SK-N-SH (cell line): ENCODE results near the gene TRDN. TPM values are rescaled to one million over a fixed set of nuclear protein-coding genes. Genes with fewer than 3 reads are reported as not detected.

Experiments
- CTCF ChIA-PET: fragments of 300-600, 350-600 bp; formaldehyde crosslinking; extraction: SDS; loops from one replicate; lab custom pipeline; 2021; lab: Yijun Ruan, JAX
- POLR2A ChIA-PET: fragments of 350-600 bp; sonication (Branson Sonifier 250); formaldehyde crosslinking; extraction: SDS; loops from one replicate; lab custom pipeline; 2020; ENCODE audit warnings: antibody characterized with exemption, inconsistent platforms; lab: Yijun Ruan, JAX
- DNase-seq: peaks from one replicate; pipeline ENCODE4 v3.0.0; 2012
- H2AFZ ChIP-seq: fragments of 200-600 bp; sonication (generic); 2 replicates; pipeline ENCODE4 v1.8.1; 2016; ENCODE audit warnings: antibody characterized with exemption, mild to moderate bottlenecking, low read depth
- H3F3A ChIP-seq: fragments of 200-600 bp; sonication (generic); replicated peaks from 2 replicates; pipeline ENCODE3; 2016; ENCODE audit warnings: antibody characterized with exemption, mild to moderate bottlenecking; ENCODE audit not compliant: insufficient read depth
- H3K27ac ChIP-seq, 2 experiments: fragments of 200-500 bp in 1 of 2; fragments of 200-600 bp in 1 of 2; sonication (Bioruptor generic) in 1 of 2; sonication (generic), shearing (Covaris generic) in 1 of 2; 2 replicates each; pipeline versions ENCODE4 v1.5.1 to v1.6.1; 2014 to 2016; ENCODE audit warnings: low read depth in 2 of 2, inconsistent platforms in 1 of 2, low read length in 1 of 2, mild to moderate bottlenecking in 1 of 2, mixed read lengths in 1 of 2
- H3K27me3 ChIP-seq: fragments of 200-600 bp; sonication (generic), shearing (Covaris generic); 2 replicates; pipeline ENCODE4 v1.6.1; 2016; ENCODE audit warnings: mixed run types; ENCODE audit not compliant: insufficient read depth
- H3K36me3 ChIP-seq, 2 experiments: fragments of 200-500 bp in 1 of 2; fragments of 200-600 bp in 1 of 2; sonication (Bioruptor generic) in 1 of 2; sonication (generic) in 1 of 2; replicated peaks in 1 of 2; 2 replicates each; pipeline versions ENCODE3 to v1.5.1; 2014 to 2016; ENCODE audit warnings: low read length in 1 of 2, mild to moderate bottlenecking in 1 of 2; ENCODE audit not compliant: insufficient read depth in 2 of 2, control insufficient read depth in 1 of 2
- H3K4me1 ChIP-seq, 2 experiments: fragments of 200-500 bp in 1 of 2; fragments of 200-600 bp in 1 of 2; sonication (Bioruptor generic) in 1 of 2; sonication (generic), shearing (Covaris generic) in 1 of 2; 2 replicates each; pipeline versions ENCODE4 v1.5.1 to v1.6.1; 2014 to 2016; ENCODE audit warnings: low read depth in 1 of 2, low read length in 1 of 2, mixed run types in 1 of 2; ENCODE audit not compliant: insufficient read depth in 2 of 2, control insufficient read depth in 1 of 2
- H3K4me2 ChIP-seq: fragments of 200-600 bp; sonication (generic), shearing (Covaris generic); 2 replicates; pipeline ENCODE4 v1.6.1; 2017; ENCODE audit warnings: mixed run types
- H3K4me3 ChIP-seq, 2 experiments: fragments of 200-500 bp in 1 of 2; fragments of 200-600 bp in 1 of 2; sonication (Bioruptor generic) in 1 of 2; sonication (generic), shearing (Covaris generic) in 1 of 2; 2 replicates each; pipeline versions ENCODE4 v1.5.1 to v1.8.1; 2014 to 2016; ENCODE audit warnings: low read depth in 2 of 2, inconsistent platforms in 1 of 2, low read length in 1 of 2, mild to moderate bottlenecking in 1 of 2, mixed read lengths in 1 of 2, moderate library complexity in 1 of 2
- H3K79me2 ChIP-seq: fragments of 200-600 bp; sonication (generic); 2 replicates; pipeline ENCODE4 v1.8.1; 2017; ENCODE audit warnings: mild to moderate bottlenecking; ENCODE audit not compliant: insufficient read depth
- H3K9ac ChIP-seq: fragments of 200-600 bp; sonication (generic); 2 replicates; pipeline ENCODE4 v1.6.1; 2017; ENCODE audit warnings: mixed run types
- H3K9me2 ChIP-seq: fragments of 200-600 bp; sonication (generic); 2 replicates; pipeline ENCODE4 v1.6.1; 2017; ENCODE audit warnings: mixed run types
- H3K9me3 ChIP-seq: fragments of 200-600 bp; sonication (generic); 2 replicates; pipeline ENCODE4 v1.6.1; 2017; ENCODE audit warnings: mixed run types, mild to moderate bottlenecking, moderate library complexity
- H4K20me1 ChIP-seq: fragments of 200-600 bp; sonication (generic); 2 replicates; pipeline ENCODE4 v1.6.1; 2017; ENCODE audit warnings: mild to moderate bottlenecking, mixed run types; ENCODE audit not compliant: insufficient read depth
- CHD2 ChIP-seq: fragments of 150-350 bp; IDR thresholded peaks from 2 replicates; pipeline ENCODE4 v1.6.1; 2018; ENCODE audit warnings: low read length; ENCODE audit not compliant: partially characterized antibody
- ELF1 ChIP-seq: IDR thresholded peaks from 2 replicates; pipeline ENCODE4 v1.4.0; 2012
- EZH2phosphoT487 ChIP-seq: fragments of 200-600 bp; sonication (generic); IDR thresholded peaks from 2 replicates; pipeline ENCODE4 v1.6.1; 2017; ENCODE audit warnings: low read depth, mixed run types, mild to moderate bottlenecking, antibody characterized with exemption, moderate library complexity, borderline replicate concordance
- FOSL2 ChIP-seq: IDR thresholded peaks from 2 replicates; pipeline ENCODE4 v1.4.0; 2012; ENCODE audit warnings: low read depth, mild to moderate bottlenecking, moderate library complexity, borderline replicate concordance
- FOXJ3 ChIP-seq: sonication (generic); formaldehyde crosslinking; IDR thresholded peaks from 2 replicates; pipeline ENCODE4 v1.5.1; 2020; ENCODE audit warnings: mild to moderate bottlenecking, missing genetic modification reagents
- FOXM1 ChIP-seq: IDR thresholded peaks from 2 replicates; pipeline ENCODE4 v1.4.0; 2012; ENCODE audit warnings: low read depth, mild to moderate bottlenecking
- GATA2 ChIP-seq: sonication (generic); formaldehyde crosslinking; IDR thresholded peaks from 2 replicates; pipeline ENCODE4 v1.5.0; 2020; ENCODE audit warnings: mild to moderate bottlenecking, missing genetic modification reagents
- JUND ChIP-seq: IDR thresholded peaks from 2 replicates; pipeline ENCODE4 v1.4.0; 2012
- MEF2A ChIP-seq: IDR thresholded peaks from 2 replicates; pipeline ENCODE4 v1.4.0; 2012; ENCODE audit warnings: low read depth, borderline replicate concordance
- NFIC ChIP-seq: IDR thresholded peaks from 2 replicates; pipeline ENCODE4 v1.4.0; 2012; ENCODE audit warnings: borderline replicate concordance
- POLR2AphosphoS5 ChIP-seq: IDR thresholded peaks from 2 replicates; pipeline ENCODE4 v1.6.1; 2012; ENCODE audit warnings: low read depth, low read length
- RCOR1 ChIP-seq: fragments of 150-350 bp; IDR thresholded peaks from 2 replicates; pipeline ENCODE4 v1.6.1; 2017; ENCODE audit warnings: antibody characterized with exemption, low read length
- RFX5 ChIP-seq: IDR thresholded peaks from 2 replicates; pipeline ENCODE4 v1.6.1; 2012; ENCODE audit warnings: mild to moderate bottlenecking, improper control_type of control experiment, low read length
- RXRA ChIP-seq: IDR thresholded peaks from 2 replicates; pipeline ENCODE4 v1.4.0; 2012; ENCODE audit warnings: low read depth, mild to moderate bottlenecking, borderline replicate concordance
- SIN3A ChIP-seq: IDR thresholded peaks from 2 replicates; pipeline ENCODE4 v1.6.1; 2012; ENCODE audit warnings: low read depth, mild to moderate bottlenecking, low read length, moderate library complexity, borderline replicate concordance
- SMC3 ChIP-seq: IDR thresholded peaks from 2 replicates; pipeline ENCODE4 v1.6.1; 2012; ENCODE audit warnings: low read depth, low read length, improper control_type of control experiment
- WGBS: methylation state at CpG from one replicate; pipeline ENCODE4 v1.1.6; 2017; ENCODE audit warnings: low lambda C conversion rate; 5-methylcytosine and 5-hydroxymethylcytosine counted together
- polyA plus RNA-seq, 3 experiments: library from polyadenylated mRNA; depleted of rRNA; stranded (reverse); fragments of >200 nt; gene quantifications; 2 replicates each; pipeline ENCODE4 v1.2.3, GENCODE V29; 2012
- TF ChIP-seq, protein P1 (sequence below): fragments of 150-350 bp; IDR thresholded peaks from 2 replicates; pipeline ENCODE4 v1.6.1; 2017; ENCODE audit warnings: antibody characterized with exemption, low read length, low read depth, borderline replicate concordance
- TF ChIP-seq, protein P2 (sequence below): IDR thresholded peaks from 2 replicates; pipeline ENCODE4 v1.4.0; 2012; ENCODE audit warnings: low read depth, borderline replicate concordance
- TF ChIP-seq, protein P3 (sequence below): IDR thresholded peaks from 2 replicates; pipeline ENCODE4 v1.4.0; 2012; ENCODE audit warnings: low read depth

Gene TRDN
- polyA plus RNA-seq, 1 of the 3 experiments (the other 2 are of a cell fraction) = not detected

DNA sequence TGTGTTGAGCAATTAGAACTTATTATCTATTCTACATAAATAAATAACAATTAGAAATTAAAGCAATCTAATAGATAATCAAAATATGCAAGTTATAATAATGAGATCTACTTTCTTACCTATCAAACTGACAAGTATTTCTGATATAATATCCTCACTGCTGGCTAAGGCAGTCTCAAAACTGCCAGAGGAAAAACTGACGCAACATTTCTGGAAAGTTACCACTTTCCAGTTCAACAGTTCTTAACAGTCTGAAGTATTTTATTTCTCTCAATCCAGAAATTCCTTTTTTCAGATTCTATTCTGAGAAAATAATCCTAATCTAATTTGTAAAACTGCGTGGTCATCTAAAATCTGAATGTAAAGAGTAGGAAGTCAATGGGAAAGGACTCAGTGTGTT lies 121.0 kb downstream of the TRDN start:
- H3F3A ChIP-seq = no peaks in the 10 kb centered on the region
- H3K79me2 ChIP-seq = no peaks in the 10 kb centered on the region
- TF ChIP-seq MEF2A (no peak), NFIC (no peak), CHD2 (no peak), RCOR1 (no peak), GATA2 (no peak), JUND (no peak), SMC3 (no peak), FOXJ3 (CRISPR knock-in tag) (no peak), RXRA (no peak), POLR2AphosphoS5 (no peak)
- TF ChIP-seq, protein P1, sequence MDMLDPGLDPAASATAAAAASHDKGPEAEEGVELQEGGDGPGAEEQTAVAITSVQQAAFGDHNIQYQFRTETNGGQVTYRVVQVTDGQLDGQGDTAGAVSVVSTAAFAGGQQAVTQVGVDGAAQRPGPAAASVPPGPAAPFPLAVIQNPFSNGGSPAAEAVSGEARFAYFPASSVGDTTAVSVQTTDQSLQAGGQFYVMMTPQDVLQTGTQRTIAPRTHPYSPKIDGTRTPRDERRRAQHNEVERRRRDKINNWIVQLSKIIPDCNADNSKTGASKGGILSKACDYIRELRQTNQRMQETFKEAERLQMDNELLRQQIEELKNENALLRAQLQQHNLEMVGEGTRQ = no peak
- no peak overlapping the region for H3K4me3 ChIP-seq
- no peaks in the 10 kb centered on the region for H4K20me1 ChIP-seq
- peaks cover 0 to 3% of the 10 kb centered on the region in 2 experiments; a peak in 1 of 4 replicates for H3K4me1 ChIP-seq
- DNase-seq = no peak
- H3K9ac ChIP-seq = no peak overlapping the region
- ChIA-PET POLR2A (no interaction called here), CTCF (no interaction called here)
- H3K4me2 ChIP-seq = no peak overlapping the region
- H3K36me3 ChIP-seq = no peaks in the 10 kb centered on the region
- WGBS = 29% methylated on average over 2 of the region's 2 CpGs
- no peaks in the 10 kb centered on the region for H3K27me3 ChIP-seq
- no peak overlapping the region for H3K27ac ChIP-seq
- no peaks in the 10 kb centered on the region for H3K9me2 ChIP-seq
- no peaks in the 10 kb centered on the region for H3K9me3 ChIP-seq
- no peak overlapping the region for H2AFZ ChIP-seq

DNA sequence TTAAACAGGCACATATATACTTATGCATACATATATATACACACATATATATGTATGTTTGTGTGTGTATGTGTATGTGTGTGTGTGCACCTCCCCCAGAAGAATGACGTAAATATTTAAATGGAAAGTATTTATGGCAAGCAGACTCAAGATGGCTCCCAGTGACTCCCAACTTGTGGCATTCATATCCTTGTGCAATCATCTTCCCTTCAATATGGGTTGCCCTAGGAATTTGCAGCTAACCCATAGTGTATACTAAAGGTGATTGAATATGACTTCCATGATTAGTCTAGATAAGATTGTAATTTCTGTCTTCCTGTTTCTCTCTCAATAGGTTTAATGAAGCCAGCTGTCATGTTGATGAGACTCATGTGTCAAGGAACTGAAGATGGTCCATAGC lies 127.6 kb downstream of the TRDN start:
- no peaks in the 10 kb centered on the region for H3K36me3 ChIP-seq
- no peaks in the 10 kb centered on the region for H3K9me3 ChIP-seq
- H3K9me2 ChIP-seq = no peaks in the 10 kb centered on the region
- H3K4me1 ChIP-seq = no peaks in the 10 kb centered on the region
- DNase-seq = no peak
- no peaks in the 10 kb centered on the region for H3F3A ChIP-seq
- H3K27me3 ChIP-seq = no peaks in the 10 kb centered on the region
- H2AFZ ChIP-seq = no peak overlapping the region
- TF ChIP-seq RFX5 = no peak
- no peak for TF ChIP-seq EZH2phosphoT487
- TF ChIP-seq ELF1 = no peak
- ChIA-PET POLR2A (no interaction called here), CTCF (no interaction called here)
- no peak overlapping the region for H3K4me2 ChIP-seq
- no peak overlapping the region for H3K9ac ChIP-seq
- no peaks in the 10 kb centered on the region for H4K20me1 ChIP-seq
- WGBS = 8% methylated on average over 1 of the region's 1 CpG
- no peak overlapping the region for H3K4me3 ChIP-seq
- H3K27ac ChIP-seq = no peak overlapping the region
- no peaks in the 10 kb centered on the region for H3K79me2 ChIP-seq

DNA sequence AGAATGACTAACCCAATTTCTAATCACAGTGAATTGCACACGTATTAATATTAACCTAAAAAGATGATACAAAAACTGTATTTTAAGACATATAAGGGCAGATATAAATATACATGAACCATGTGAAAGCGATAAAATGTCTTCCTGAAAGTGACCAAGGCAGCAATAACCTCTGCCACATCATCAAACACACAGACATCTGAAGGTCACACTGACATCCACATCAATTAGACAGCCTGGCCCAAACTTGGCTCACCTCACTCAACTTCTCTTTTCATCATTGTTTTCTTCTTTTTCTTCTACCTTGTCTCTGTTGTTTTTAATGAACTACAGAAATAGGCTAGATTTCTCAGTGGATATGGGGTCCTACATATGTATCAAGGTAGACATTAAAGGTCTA lies 128.5 kb downstream of the TRDN start:
- H4K20me1 ChIP-seq = no peaks in the 10 kb centered on the region
- no peaks in the 10 kb centered on the region for H3K9me2 ChIP-seq
- POLR2A ChIA-PET = no interaction called here
- H3K79me2 ChIP-seq = no peaks in the 10 kb centered on the region
- 11% methylated on average over 2 of the region's 2 CpGs for WGBS
- CTCF ChIA-PET = no interaction called here
- no peak overlapping the region for H3K27ac ChIP-seq
- no peaks in the 10 kb centered on the region for H3K9me3 ChIP-seq
- no peak overlapping the region for H3K4me3 ChIP-seq
- H3F3A ChIP-seq = no peaks in the 10 kb centered on the region
- no peaks in the 10 kb centered on the region for H3K27me3 ChIP-seq
- no peak for DNase-seq
- H2AFZ ChIP-seq = no peak overlapping the region
- H3K36me3 ChIP-seq = no peaks in the 10 kb centered on the region
- H3K4me2 ChIP-seq = no peak overlapping the region
- TF ChIP-seq ELF1 (no peak), SIN3A (no peak), FOXM1 (no peak), FOSL2 (no peak), FOXJ3 (CRISPR knock-in tag) (no peak), RFX5 (no peak)
- TF ChIP-seq, protein P2, sequence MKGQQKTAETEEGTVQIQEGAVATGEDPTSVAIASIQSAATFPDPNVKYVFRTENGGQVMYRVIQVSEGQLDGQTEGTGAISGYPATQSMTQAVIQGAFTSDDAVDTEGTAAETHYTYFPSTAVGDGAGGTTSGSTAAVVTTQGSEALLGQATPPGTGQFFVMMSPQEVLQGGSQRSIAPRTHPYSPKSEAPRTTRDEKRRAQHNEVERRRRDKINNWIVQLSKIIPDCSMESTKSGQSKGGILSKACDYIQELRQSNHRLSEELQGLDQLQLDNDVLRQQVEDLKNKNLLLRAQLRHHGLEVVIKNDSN = no peak
- TF ChIP-seq, protein P3, sequence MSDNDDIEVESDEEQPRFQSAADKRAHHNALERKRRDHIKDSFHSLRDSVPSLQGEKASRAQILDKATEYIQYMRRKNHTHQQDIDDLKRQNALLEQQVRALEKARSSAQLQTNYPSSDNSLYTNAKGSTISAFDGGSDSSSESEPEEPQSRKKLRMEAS = no peak
- TF ChIP-seq, protein P1 = no peak
- H3K9ac ChIP-seq = no peak overlapping the region
- no peaks in the 10 kb centered on the region for H3K4me1 ChIP-seq
